Measurements from ENCODE around the gene CYP27A1. TPM values are rescaled to one million over a fixed set of nuclear protein-coding genes. Genes with fewer than 3 reads are reported as not detected.
A peak's percentile ranks its signal among the peaks of the same experiment; 100 is the strongest.

Gene CYP27A1
- total RNA-seq, 1 donor, result 4.7 TPM

- no peak for TF ChIP-seq CTCF (IDR thresholded peaks at IDR 0.05; ENCODE audit: insufficient read depth, low read depth, low read length)
- H3K4me3 ChIP-seq (ENCODE audit: low read depth, low read length), result no peak overlapping the region
- DNase-seq (ENCODE audit: low read depth), result peak; percentile 16
Observed at GRCh38 chr2:218807626-218808025, 25.7 kb downstream of the CYP27A1 start.

GRCh38 chr2:218809515-218809914 lies 27.6 kb downstream of the CYP27A1 start:
- no peak for TF ChIP-seq CTCF (IDR thresholded peaks at IDR 0.05; ENCODE audit: insufficient read depth, low read depth, low read length)
- no peak for DNase-seq (ENCODE audit: low read depth)
- H3K4me3 ChIP-seq (ENCODE audit: low read depth, low read length), result no peak overlapping the region

- TF ChIP-seq CTCF (IDR thresholded peaks at IDR 0.05; ENCODE audit: insufficient read depth, low read depth, low read length), result no peak
- DNase-seq (ENCODE audit: low read depth), result peak; percentile 26
- H3K4me3 ChIP-seq (ENCODE audit: low read depth, low read length), result no peak overlapping the region
Observed at GRCh38 chr2:218810256-218810655, 28.3 kb downstream of the CYP27A1 start.

- TF ChIP-seq CTCF (IDR thresholded peaks at IDR 0.05; ENCODE audit: insufficient read depth, low read depth, low read length), result no peak
- peak; percentile 67 for DNase-seq (ENCODE audit: low read depth)
Observed at GRCh38 chr2:218811382-218811781, 29.4 kb downstream of the CYP27A1 start.

GRCh38 chr2:218812096-218812815 lies 30.3 kb downstream of the CYP27A1 start:
- TF ChIP-seq CTCF (IDR thresholded peaks at IDR 0.05; ENCODE audit: insufficient read depth, low read depth, low read length), result no peak
- no peak overlapping the region for H3K4me3 ChIP-seq (ENCODE audit: low read depth, low read length)
- DNase-seq (ENCODE audit: low read depth), result no peak

More at GRCh38 chr2:218811382-218811781, 29.4 kb downstream of the CYP27A1 start:
- H3K4me3 ChIP-seq (ENCODE audit: low read depth, low read length), result no peak overlapping the region

- no peak for TF ChIP-seq CTCF (IDR thresholded peaks at IDR 0.05; ENCODE audit: insufficient read depth, low read depth, low read length)
Observed at GRCh38 chr2:218812861-218813260, 30.9 kb downstream of the CYP27A1 start.

More at GRCh38 chr2:218812861-218813260, 30.9 kb downstream of the CYP27A1 start:
- no peak overlapping the region for H3K4me3 ChIP-seq (ENCODE audit: low read depth, low read length)
- no peak for DNase-seq (ENCODE audit: low read depth)

All from fibroblast of villous mesenchyme (primary cell).